ENCODE measurements around the gene MRPL34.

DNA sequence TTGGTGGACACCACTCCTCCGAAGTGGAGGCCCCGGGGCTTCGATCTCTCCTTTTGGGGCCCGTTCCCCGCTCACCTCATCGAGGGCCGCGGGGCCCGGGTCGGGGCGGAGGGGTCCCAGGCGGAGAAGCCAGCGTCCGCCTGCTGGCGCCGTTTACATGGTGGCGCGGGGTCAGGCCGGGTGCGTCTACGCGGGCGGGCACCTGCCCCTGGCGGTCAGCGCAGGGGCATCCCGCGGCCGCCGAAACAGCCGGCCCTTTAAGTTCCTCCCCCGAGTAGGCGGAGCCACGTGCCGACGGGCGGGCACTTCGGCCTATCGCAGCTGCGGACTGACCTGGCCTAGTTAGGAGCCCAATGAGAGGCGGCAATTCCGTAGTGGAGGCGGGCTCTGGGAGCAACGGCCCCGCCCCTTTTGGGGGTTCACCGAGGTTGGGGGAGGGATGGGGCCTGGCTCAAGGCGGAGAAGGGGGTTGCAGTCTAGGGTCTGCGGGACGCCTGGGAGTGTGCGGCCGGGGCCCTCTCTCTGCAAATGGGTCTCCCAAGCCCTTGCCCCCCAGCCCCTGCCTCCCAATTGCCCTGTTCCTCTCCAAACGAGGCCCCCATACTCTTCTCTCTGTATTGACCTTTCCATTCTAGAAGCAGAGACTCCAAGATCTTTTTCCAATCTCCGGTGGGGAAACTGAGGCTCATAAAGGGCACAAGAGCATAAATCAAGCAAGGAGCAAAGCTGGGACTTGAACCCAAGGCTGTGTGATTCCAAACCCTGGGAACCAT, 2.3 kb upstream of the MRPL34 start, which contains the start of gene ABHD8:
- TF ChIP-seq POLR2AphosphoS5 (IDR thresholded peaks at IDR 0.05; ENCODE audit: low read depth, low read length) = no peak
- TF ChIP-seq TAF1 (IDR thresholded peaks at IDR 0.05; ENCODE audit: borderline replicate concordance, insufficient read depth, low read length) = no peak
- TF ChIP-seq, protein P1, sequence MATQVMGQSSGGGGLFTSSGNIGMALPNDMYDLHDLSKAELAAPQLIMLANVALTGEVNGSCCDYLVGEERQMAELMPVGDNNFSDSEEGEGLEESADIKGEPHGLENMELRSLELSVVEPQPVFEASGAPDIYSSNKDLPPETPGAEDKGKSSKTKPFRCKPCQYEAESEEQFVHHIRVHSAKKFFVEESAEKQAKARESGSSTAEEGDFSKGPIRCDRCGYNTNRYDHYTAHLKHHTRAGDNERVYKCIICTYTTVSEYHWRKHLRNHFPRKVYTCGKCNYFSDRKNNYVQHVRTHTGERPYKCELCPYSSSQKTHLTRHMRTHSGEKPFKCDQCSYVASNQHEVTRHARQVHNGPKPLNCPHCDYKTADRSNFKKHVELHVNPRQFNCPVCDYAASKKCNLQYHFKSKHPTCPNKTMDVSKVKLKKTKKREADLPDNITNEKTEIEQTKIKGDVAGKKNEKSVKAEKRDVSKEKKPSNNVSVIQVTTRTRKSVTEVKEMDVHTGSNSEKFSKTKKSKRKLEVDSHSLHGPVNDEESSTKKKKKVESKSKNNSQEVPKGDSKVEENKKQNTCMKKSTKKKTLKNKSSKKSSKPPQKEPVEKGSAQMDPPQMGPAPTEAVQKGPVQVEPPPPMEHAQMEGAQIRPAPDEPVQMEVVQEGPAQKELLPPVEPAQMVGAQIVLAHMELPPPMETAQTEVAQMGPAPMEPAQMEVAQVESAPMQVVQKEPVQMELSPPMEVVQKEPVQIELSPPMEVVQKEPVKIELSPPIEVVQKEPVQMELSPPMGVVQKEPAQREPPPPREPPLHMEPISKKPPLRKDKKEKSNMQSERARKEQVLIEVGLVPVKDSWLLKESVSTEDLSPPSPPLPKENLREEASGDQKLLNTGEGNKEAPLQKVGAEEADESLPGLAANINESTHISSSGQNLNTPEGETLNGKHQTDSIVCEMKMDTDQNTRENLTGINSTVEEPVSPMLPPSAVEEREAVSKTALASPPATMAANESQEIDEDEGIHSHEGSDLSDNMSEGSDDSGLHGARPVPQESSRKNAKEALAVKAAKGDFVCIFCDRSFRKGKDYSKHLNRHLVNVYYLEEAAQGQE (IDR thresholded peaks at IDR 0.05; ENCODE audit: insufficient read depth in 1 of 2, low read depth in 2 of 2, low read length in 2 of 2) = no peak
- TF ChIP-seq FOXP2 (optimal IDR thresholded peaks at IDR 0.05; ENCODE audit: borderline replicate concordance, extremely low read depth, extremely low read length, insufficient read depth) = peak; percentile 41

All from PFSK-1 (cell line).